Measurements from ENCODE around the gene KCNIP3. TPM values are rescaled to one million over a fixed set of nuclear protein-coding genes. Genes with fewer than 3 reads are reported as not detected.
A peak's percentile ranks its signal among the peaks of the same experiment; 100 is the strongest.

KCNIP3 gene
- total RNA-seq, 1 experiment from 2014 or later, result 4.5 TPM

- Histone ChIP-seq H2AFZ (no peak overlapping the region), H3K9me2 (ENCODE audit: insufficient read depth) (no peaks in the 10 kb centered on the region), H3F3A (ENCODE audit: insufficient read depth, low read depth) (peaks cover 29% of the 10 kb centered on the region), H3K4me2 (peak overlapping the region; percentile 83), H3K27ac (no peak overlapping the region), H3K9me3 (ENCODE audit: insufficient read depth, low read depth) (no peaks in the 10 kb centered on the region), H3K79me2 (ENCODE audit: low read depth) (peaks cover 8% of the 10 kb centered on the region; the same call in 1 of the 2 replicates), H3K4me1 (replicated peaks; ENCODE audit: insufficient read depth) (peaks cover 58% of the 10 kb centered on the region), H3K4me3 (no peak overlapping the region), H3K27me3 (ENCODE audit: insufficient read depth, low read depth) (no peaks in the 10 kb centered on the region), H4K20me1 (ENCODE audit: insufficient read depth) (no peaks in the 10 kb centered on the region), H3K36me3 (ENCODE audit: low read depth) (no peaks in the 10 kb centered on the region)
- peak in 1 of 2 experiments; percentile 69 for DNase-seq
- BruUV-seq (replicated peaks), result no TSS peak
- CTCF ChIA-PET, result no interaction called here
- no peak for TF ChIP-seq EZH2 (IDR thresholded peaks at IDR 0.05; ENCODE audit: low read depth)
- no peak for TF ChIP-seq CTCF (conservative IDR thresholded peaks at IDR 0.05)
- intact Hi-C loops (cut with micrococcal nuclease; ENCODE audit: unreplicated experiment), result no loop called here
- POLR2A ChIA-PET (ENCODE audit: unreplicated experiment), result no interaction called here
These were observed 22.6 kb downstream of the KCNIP3 start for GRCh38 chr2:95319481-95320343.

DNA sequence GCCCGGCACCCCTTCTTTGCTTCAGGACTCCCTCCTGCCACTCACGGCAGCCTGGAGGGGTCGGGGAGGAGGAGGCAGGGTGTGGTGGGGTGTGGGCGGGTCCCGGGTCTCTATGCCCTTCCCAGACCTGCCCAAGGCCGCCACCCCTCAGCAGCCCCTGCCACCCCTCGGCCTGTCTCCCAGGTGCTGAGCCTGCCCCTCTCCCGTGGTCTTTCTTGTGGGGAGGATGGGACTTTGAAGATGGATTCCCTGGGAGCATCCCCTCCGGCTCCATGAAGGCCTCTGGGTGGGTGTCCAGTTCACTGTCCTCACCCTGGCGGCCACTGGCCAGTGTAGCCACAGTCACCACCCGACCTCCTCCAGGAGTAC lies 23.2 kb downstream of the KCNIP3 start:
- Histone ChIP-seq H3K36me3 (ENCODE audit: low read depth) (no peaks in the 10 kb centered on the region), H2AFZ (no peak overlapping the region), H3F3A (ENCODE audit: insufficient read depth, low read depth) (peaks cover 23% of the 10 kb centered on the region), H3K4me3 (no peak overlapping the region), H4K20me1 (ENCODE audit: insufficient read depth) (no peaks in the 10 kb centered on the region), H3K9me2 (ENCODE audit: insufficient read depth) (no peaks in the 10 kb centered on the region), H3K79me2 (ENCODE audit: low read depth) (peaks cover 8% of the 10 kb centered on the region; the same call in 1 of the 2 replicates), H3K27ac (no peak overlapping the region), H3K9me3 (ENCODE audit: insufficient read depth, low read depth) (no peaks in the 10 kb centered on the region), H3K4me2 (peak overlapping the region; percentile 83), H3K4me1 (replicated peaks; ENCODE audit: insufficient read depth) (peaks cover 51% of the 10 kb centered on the region), H3K27me3 (ENCODE audit: insufficient read depth, low read depth) (no peaks in the 10 kb centered on the region)
- intact Hi-C loops (cut with micrococcal nuclease; ENCODE audit: unreplicated experiment), result no loop called here
- CTCF ChIA-PET, result no interaction called here
- POLR2A ChIA-PET (ENCODE audit: unreplicated experiment), result no interaction called here
- no peak for DNase-seq
- TF ChIP-seq EZH2 (IDR thresholded peaks at IDR 0.05; ENCODE audit: low read depth) (no peak), CTCF (conservative IDR thresholded peaks at IDR 0.05) (no peak)
- BruUV-seq (replicated peaks), result no TSS peak

DNA sequence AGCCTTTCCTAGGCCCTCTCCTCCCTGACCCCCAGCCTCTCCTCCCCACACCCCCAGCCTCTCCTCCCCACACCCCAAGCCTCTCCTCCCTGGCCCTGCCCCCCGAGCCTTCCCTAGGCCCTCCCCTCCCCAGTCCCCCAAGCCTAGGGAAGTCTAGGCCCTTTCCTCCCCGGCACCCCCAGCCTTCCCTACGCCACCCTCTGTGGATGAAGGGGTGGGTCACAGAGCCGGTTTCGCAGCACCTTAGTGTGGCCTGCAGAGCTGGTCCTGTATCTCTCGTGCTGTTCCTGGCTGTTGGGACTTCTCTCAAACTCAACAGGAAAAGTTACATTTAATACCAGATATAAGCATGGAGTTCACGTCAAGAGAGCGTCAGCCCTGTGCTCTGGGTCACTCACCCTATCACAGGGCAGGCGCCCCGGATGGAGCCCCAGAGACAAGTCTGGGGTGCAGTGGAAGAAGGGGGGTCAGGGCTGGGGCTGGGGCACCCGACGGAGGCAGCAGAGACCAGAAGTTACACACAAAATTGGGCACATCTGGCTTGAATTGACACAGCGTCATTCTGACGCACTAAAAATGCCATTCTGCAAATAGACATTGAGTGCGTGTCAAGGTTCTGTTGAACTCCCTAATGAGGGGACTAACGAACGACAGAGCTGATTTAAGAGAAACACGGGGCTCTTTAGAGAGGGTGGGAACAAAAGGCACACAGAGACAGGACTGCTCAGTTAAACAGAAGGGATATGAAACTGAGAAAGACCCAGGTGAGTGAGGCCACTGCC lies 24.0 kb downstream of the KCNIP3 start:
- CTCF ChIA-PET, result no interaction called here
- intact Hi-C loops (cut with micrococcal nuclease; ENCODE audit: unreplicated experiment), result no loop called here

More for the DNA sequence above, 24.0 kb downstream of the KCNIP3 start:
- H3F3A ChIP-seq (ENCODE audit: insufficient read depth, low read depth), result peaks cover 15% of the 10 kb centered on the region
- TF ChIP-seq CTCF (conservative IDR thresholded peaks at IDR 0.05) (no peak), EZH2 (IDR thresholded peaks at IDR 0.05; ENCODE audit: low read depth) (no peak)
- no TSS peak for BruUV-seq (replicated peaks)
- no peaks in the 10 kb centered on the region; the same call in 1 of the 2 replicates for H3K9me3 ChIP-seq (ENCODE audit: insufficient read depth, low read depth)
- H2AFZ ChIP-seq, result no peak overlapping the region
- H3K36me3 ChIP-seq (ENCODE audit: low read depth), result no peaks in the 10 kb centered on the region
- H3K4me2 ChIP-seq, result no peak overlapping the region
- H3K79me2 ChIP-seq (ENCODE audit: low read depth), result peaks cover 8% of the 10 kb centered on the region; the same call in 1 of the 2 replicates
- no peak overlapping the region for H3K27ac ChIP-seq
- H3K27me3 ChIP-seq (ENCODE audit: insufficient read depth, low read depth), result no peaks in the 10 kb centered on the region
- H4K20me1 ChIP-seq (ENCODE audit: insufficient read depth), result no peaks in the 10 kb centered on the region
- no peaks in the 10 kb centered on the region for H3K9me2 ChIP-seq (ENCODE audit: insufficient read depth)
- H3K4me3 ChIP-seq, result no peak overlapping the region
- peaks cover 43% of the 10 kb centered on the region for H3K4me1 ChIP-seq (replicated peaks; ENCODE audit: insufficient read depth)
- no peak for DNase-seq
- POLR2A ChIA-PET (ENCODE audit: unreplicated experiment), result no interaction called here
